ENCODE measurements around the gene SZT2.

The SZT2 gene

GRCh38 chr1:43389326-43390313, at the start of gene SZT2, which contains the start of gene MED8:
SZT2 (plus strand) TSS chr1:43389899; CDS start chr1:43389969, 70 bp downstream.
MED8 (minus strand) TSS chr1:43389800; CDS start chr1:43389764, 36 bp downstream.
- H3K27me3 ChIP-seq (ENCODE audit: control insufficient read depth in 1 of 2, insufficient read depth in 2 of 2, low read length in 2 of 2): no peaks in the 10 kb centered on the region
- H3K27ac ChIP-seq (ENCODE audit: low read depth, low read length): peak within 1 kb of the TSS; percentile 70
- H3K9ac ChIP-seq (ENCODE audit: low read length): peak within 1 kb of the TSS; percentile 75
- peak within 1 kb of the TSS; percentile 69 to 90 for H3K4me3 ChIP-seq (ENCODE audit: low read depth in 1 of 2, low read length in 2 of 2)
- peaks cover 33% of the 10 kb centered on the region for H3K4me1 ChIP-seq (ENCODE audit: insufficient read depth, low read length)
- H3K9me3 ChIP-seq (ENCODE audit: low read length): no peaks in the 10 kb centered on the region
- H3K36me3 ChIP-seq (ENCODE audit: insufficient read depth, low read length): peaks cover 43% of the 10 kb centered on the region

GRCh38 chr1:43340559-43340958, 49.1 kb upstream of the SZT2 start:
- H3K4me3 ChIP-seq (ENCODE audit: low read depth in 1 of 2, low read length in 2 of 2): no peak overlapping the region
- H3K36me3 ChIP-seq (ENCODE audit: insufficient read depth, low read length): no peaks in the 10 kb centered on the region
- no peak overlapping the region for H3K9ac ChIP-seq (ENCODE audit: low read length)
- no peak overlapping the region for H3K27ac ChIP-seq (ENCODE audit: low read depth, low read length)
- H3K4me1 ChIP-seq (ENCODE audit: insufficient read depth, low read length): no peaks in the 10 kb centered on the region
- H3K9me3 ChIP-seq (ENCODE audit: low read length): no peaks in the 10 kb centered on the region
- H3K27me3 ChIP-seq (ENCODE audit: control insufficient read depth in 1 of 2, insufficient read depth in 2 of 2, low read length in 2 of 2): no peaks in the 10 kb centered on the region

DNA sequence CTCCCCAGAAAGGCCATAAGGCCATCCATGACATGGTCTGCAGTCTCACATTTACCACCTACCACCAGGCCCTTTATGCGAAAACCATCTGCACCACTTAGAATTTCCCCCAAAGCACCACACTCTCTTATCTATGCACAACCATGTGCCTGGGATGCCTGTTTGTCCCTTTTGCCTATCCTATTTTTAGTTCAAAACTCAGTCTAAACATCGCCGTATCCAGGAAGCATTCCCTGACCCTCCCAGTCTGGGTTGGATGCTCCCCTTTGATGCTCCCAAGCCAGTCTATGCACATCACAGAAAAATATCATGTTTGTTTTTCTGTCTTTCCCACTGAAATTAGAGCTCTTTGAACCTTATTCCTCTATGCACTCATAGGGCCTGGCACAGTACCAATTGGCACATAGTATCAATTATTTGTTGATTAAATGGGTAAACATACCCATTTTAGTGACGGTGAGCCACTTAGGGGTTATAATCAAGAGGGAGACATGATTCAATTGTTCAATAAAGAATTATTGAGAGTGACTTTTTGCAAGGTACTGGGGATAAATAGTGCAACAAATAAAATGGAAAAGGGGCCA, 45.3 kb upstream of the SZT2 start:
- H3K9me3 ChIP-seq (ENCODE audit: low read length): no peaks in the 10 kb centered on the region
- H3K27me3 ChIP-seq (ENCODE audit: control insufficient read depth in 1 of 2, insufficient read depth in 2 of 2, low read length in 2 of 2): no peaks in the 10 kb centered on the region
- peaks cover under 1% of the 10 kb centered on the region for H3K4me1 ChIP-seq (ENCODE audit: insufficient read depth, low read length)
- H3K27ac ChIP-seq (ENCODE audit: low read depth, low read length): no peak overlapping the region
- no peak overlapping the region for H3K4me3 ChIP-seq (ENCODE audit: low read depth in 1 of 2, low read length in 2 of 2)
- H3K36me3 ChIP-seq (ENCODE audit: insufficient read depth, low read length): no peaks in the 10 kb centered on the region
- H3K9ac ChIP-seq (ENCODE audit: low read length): no peak overlapping the region

- no peak overlapping the region for H3K9ac ChIP-seq (ENCODE audit: low read length)
- H3K36me3 ChIP-seq (ENCODE audit: insufficient read depth, low read length): no peaks in the 10 kb centered on the region
- peaks cover 8% of the 10 kb centered on the region for H3K4me1 ChIP-seq (ENCODE audit: insufficient read depth, low read length)
- H3K4me3 ChIP-seq (ENCODE audit: low read depth in 1 of 2, low read length in 2 of 2): no peak overlapping the region
- no peaks in the 10 kb centered on the region for H3K9me3 ChIP-seq (ENCODE audit: low read length)
- no peaks in the 10 kb centered on the region for H3K27me3 ChIP-seq (ENCODE audit: control insufficient read depth in 1 of 2, insufficient read depth in 2 of 2, low read length in 2 of 2)
- no peak overlapping the region for H3K27ac ChIP-seq (ENCODE audit: low read depth, low read length)
Observed at GRCh38 chr1:43345120-43345519, 44.6 kb upstream of the SZT2 start.

DNA sequence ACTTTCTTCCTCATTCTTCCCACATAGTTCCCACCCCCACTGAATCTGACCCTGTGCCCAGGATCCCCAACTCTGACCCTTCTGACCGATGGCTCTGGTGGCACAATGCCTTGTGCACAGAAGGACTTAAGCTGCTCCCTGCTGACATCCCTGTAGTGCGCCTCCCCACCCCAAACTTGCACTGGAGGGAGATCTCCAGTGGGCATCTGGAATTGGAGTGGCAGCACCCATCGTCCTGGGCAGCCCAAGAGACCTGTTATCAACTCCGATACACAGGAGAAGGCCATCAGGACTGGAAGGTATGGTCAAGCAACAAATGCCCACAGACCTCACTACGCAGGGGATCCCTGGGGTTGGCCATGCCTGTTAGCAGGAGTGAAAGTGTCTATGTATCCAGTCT, 43.1 kb upstream of the SZT2 start:
- H3K27ac ChIP-seq (ENCODE audit: low read depth, low read length): no peak overlapping the region

DNA sequence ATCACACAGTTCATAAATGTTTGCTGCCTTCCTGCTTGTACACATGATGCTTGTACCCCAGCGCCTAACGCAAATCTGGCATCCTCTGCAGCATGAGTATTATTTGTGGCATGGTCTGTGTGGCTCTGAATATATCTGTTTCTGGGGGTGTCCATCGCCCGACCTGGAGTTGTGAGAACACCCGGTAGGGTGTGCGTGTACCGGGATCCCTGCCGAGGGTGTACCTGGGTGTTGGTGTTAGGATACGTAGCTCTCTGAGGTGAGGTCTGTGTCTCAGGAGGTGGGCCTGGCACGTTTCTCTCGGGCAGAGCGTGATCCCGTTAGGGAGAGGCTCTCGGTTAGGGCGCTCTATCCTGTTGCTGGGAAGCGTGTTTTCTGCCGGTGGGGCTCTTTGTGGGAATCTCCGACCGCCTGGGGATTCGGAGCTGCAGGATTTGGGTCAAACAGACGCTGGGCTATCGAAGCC, 41.3 kb upstream of the SZT2 start:
- peaks cover 12% of the 10 kb centered on the region for H3K4me1 ChIP-seq (ENCODE audit: insufficient read depth, low read length)
- peak overlapping the region; percentile 60 for H3K4me3 ChIP-seq (ENCODE audit: low read depth in 1 of 2, low read length in 2 of 2)
- no peaks in the 10 kb centered on the region for H3K9me3 ChIP-seq (ENCODE audit: low read length)
- H3K27me3 ChIP-seq (ENCODE audit: control insufficient read depth in 1 of 2, insufficient read depth in 2 of 2, low read length in 2 of 2): no peaks in the 10 kb centered on the region
- H3K36me3 ChIP-seq (ENCODE audit: insufficient read depth, low read length): no peaks in the 10 kb centered on the region
- H3K9ac ChIP-seq (ENCODE audit: low read length): no peak overlapping the region
- peak overlapping the region; percentile 74 for H3K27ac ChIP-seq (ENCODE audit: low read depth, low read length)

More for the DNA sequence above, 43.1 kb upstream of the SZT2 start:
- Histone ChIP-seq H3K9ac (ENCODE audit: low read length) (no peak overlapping the region), H3K4me3 (ENCODE audit: low read depth in 1 of 2, low read length in 2 of 2) (no peak overlapping the region), H3K36me3 (ENCODE audit: insufficient read depth, low read length) (no peaks in the 10 kb centered on the region), H3K27me3 (ENCODE audit: control insufficient read depth in 1 of 2, insufficient read depth in 2 of 2, low read length in 2 of 2) (no peaks in the 10 kb centered on the region), H3K4me1 (ENCODE audit: insufficient read depth, low read length) (peaks cover 12% of the 10 kb centered on the region), H3K9me3 (ENCODE audit: low read length) (no peaks in the 10 kb centered on the region)

GRCh38 chr1:43348809-43349593, 40.7 kb upstream of the SZT2 start:
- H3K4me1 ChIP-seq (ENCODE audit: insufficient read depth, low read length): peaks cover 12% of the 10 kb centered on the region
- peak overlapping the region; percentile 74 for H3K27ac ChIP-seq (ENCODE audit: low read depth, low read length)
- no peaks in the 10 kb centered on the region for H3K27me3 ChIP-seq (ENCODE audit: control insufficient read depth in 1 of 2, insufficient read depth in 2 of 2, low read length in 2 of 2)
- H3K36me3 ChIP-seq (ENCODE audit: insufficient read depth, low read length): no peaks in the 10 kb centered on the region
- H3K9me3 ChIP-seq (ENCODE audit: low read length): no peaks in the 10 kb centered on the region
- H3K9ac ChIP-seq (ENCODE audit: low read length): peak overlapping the region; percentile 45
- peak overlapping the region; percentile 60 for H3K4me3 ChIP-seq (ENCODE audit: low read depth in 1 of 2, low read length in 2 of 2)

DNA sequence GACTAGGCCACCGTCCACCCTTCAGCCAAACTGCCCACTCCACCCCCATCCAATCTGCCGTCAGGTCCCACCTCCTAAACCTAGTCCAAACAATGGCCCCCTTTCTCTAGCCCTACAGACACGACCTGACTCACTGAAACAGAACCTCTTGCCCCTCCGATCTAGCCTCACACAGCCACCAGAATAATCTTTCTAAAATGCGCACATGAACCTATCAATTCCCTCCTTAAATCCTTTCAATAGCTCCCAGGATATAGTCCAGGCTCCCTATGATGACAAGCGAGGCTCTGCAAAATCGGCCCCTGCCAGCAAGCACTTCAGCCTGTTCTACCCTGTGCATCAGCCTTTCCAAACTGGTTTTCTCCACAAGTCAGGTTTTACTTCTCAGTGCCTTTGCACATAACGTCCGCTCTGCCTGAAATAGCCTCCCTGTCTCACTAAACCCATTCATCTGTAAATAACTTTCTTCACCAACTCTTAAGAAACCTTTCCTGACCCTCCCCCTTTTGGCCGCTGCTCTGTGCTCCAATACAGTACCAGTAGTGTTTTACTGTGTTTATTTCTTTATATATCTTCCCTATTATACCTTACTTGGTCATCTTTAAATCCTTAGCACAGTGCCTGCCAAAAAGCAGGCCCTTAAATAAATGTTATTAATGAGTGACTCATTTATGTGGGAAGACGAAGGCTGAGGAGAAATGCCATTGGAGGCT, 39.9 kb upstream of the SZT2 start:
- H3K4me1 ChIP-seq (ENCODE audit: insufficient read depth, low read length): peaks cover 12% of the 10 kb centered on the region
- H3K27ac ChIP-seq (ENCODE audit: low read depth, low read length): peak overlapping the region; percentile 74
- no peaks in the 10 kb centered on the region for H3K36me3 ChIP-seq (ENCODE audit: insufficient read depth, low read length)
- no peaks in the 10 kb centered on the region for H3K27me3 ChIP-seq (ENCODE audit: control insufficient read depth in 1 of 2, insufficient read depth in 2 of 2, low read length in 2 of 2)
- peak overlapping the region; percentile 45 for H3K9ac ChIP-seq (ENCODE audit: low read length)
- H3K9me3 ChIP-seq (ENCODE audit: low read length): no peaks in the 10 kb centered on the region
- peak overlapping the region; percentile 6 to 60 for H3K4me3 ChIP-seq (ENCODE audit: low read depth in 1 of 2, low read length in 2 of 2)

DNA sequence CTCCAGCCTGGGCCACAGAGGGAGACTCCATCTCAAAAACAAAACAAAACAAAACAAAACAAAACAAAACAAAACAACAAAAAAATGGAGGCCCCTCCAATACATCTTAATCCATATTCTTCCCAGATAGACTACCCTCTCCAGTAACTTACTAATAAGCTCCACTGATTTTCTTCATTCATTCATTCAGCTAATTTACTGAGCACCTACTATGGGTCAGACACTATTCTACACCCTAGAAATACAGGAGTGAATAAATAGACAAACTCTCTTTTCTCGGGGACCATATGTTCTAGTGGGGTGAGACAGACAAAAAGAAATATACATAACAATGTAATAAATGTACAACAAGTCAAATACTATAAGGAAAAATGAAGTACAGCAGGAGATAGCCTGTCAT, 38.7 kb upstream of the SZT2 start:
- H3K27me3 ChIP-seq (ENCODE audit: control insufficient read depth in 1 of 2, insufficient read depth in 2 of 2, low read length in 2 of 2): no peaks in the 10 kb centered on the region
- no peaks in the 10 kb centered on the region for H3K36me3 ChIP-seq (ENCODE audit: insufficient read depth, low read length)
- no peak overlapping the region for H3K27ac ChIP-seq (ENCODE audit: low read depth, low read length)
- no peak overlapping the region for H3K9ac ChIP-seq (ENCODE audit: low read length)
- peaks cover 12% of the 10 kb centered on the region for H3K4me1 ChIP-seq (ENCODE audit: insufficient read depth, low read length)
- H3K9me3 ChIP-seq (ENCODE audit: low read length): no peaks in the 10 kb centered on the region
- no peak overlapping the region for H3K4me3 ChIP-seq (ENCODE audit: low read depth in 1 of 2, low read length in 2 of 2)

- Histone ChIP-seq H3K4me3 (ENCODE audit: low read depth in 1 of 2, low read length in 2 of 2) (no peak overlapping the region), H3K27ac (ENCODE audit: low read depth, low read length) (no peak overlapping the region), H3K4me1 (ENCODE audit: insufficient read depth, low read length) (peaks cover 12% of the 10 kb centered on the region), H3K36me3 (ENCODE audit: insufficient read depth, low read length) (no peaks in the 10 kb centered on the region), H3K9me3 (ENCODE audit: low read length) (no peaks in the 10 kb centered on the region), H3K27me3 (ENCODE audit: control insufficient read depth in 1 of 2, insufficient read depth in 2 of 2, low read length in 2 of 2) (no peaks in the 10 kb centered on the region), H3K9ac (ENCODE audit: low read length) (no peak overlapping the region)
Observed at GRCh38 chr1:43351421-43352350, 38.0 kb upstream of the SZT2 start.

Measured in muscle layer of colon (tissue), 2 donors.